ENCODE measurements around the gene ACOT9. TPM values are rescaled to one million over a fixed set of nuclear protein-coding genes. Genes with fewer than 3 reads are reported as not detected.

The ACOT9 gene
- total RNA-seq, 3 donors from 2014 or later = 15.6 to 30.3 (median 22.8) TPM

GRCh38 chrX:23788521-23788920 lies 45.4 kb upstream of the ACOT9 start:
- no peak overlapping the region for H3K4me3 ChIP-seq
- no peaks in the 10 kb centered on the region for H3K36me3 ChIP-seq (ENCODE audit: low read depth)
- TF ChIP-seq CTCF (IDR thresholded peaks at IDR 0.05) = no peak
- DNase-seq (no peak), ATAC-seq (peak; percentile 10)
- no peaks in the 10 kb centered on the region for H3K9me3 ChIP-seq
- intact Hi-C loops (cut with DNase I, micrococcal nuclease) = loop anchor here in 1 of 2 donors (10.0 kb wide), 1 partner anchor 116 kb away; the partner anchor contains the start of genes APOO and CXorf58
- no peaks in the 10 kb centered on the region for H3K4me1 ChIP-seq (ENCODE audit: low read depth)

- no peak for TF ChIP-seq CTCF (IDR thresholded peaks at IDR 0.05)
- Histone ChIP-seq H3K9me3 (no peaks in the 10 kb centered on the region), H3K4me3 (no peak overlapping the region), H3K4me1 (ENCODE audit: low read depth) (no peaks in the 10 kb centered on the region), H3K36me3 (ENCODE audit: low read depth) (no peaks in the 10 kb centered on the region)
- intact Hi-C loops (cut with DNase I, micrococcal nuclease) = loop anchor here in 1 of 2 donors (10.0 kb wide), 1 partner anchor 117 kb away; the partner anchor contains the start of genes APOO and CXorf58
- DNase-seq (no peak), ATAC-seq (no peak)
Measured at GRCh38 chrX:23787745-23788118, 44.7 kb upstream of the ACOT9 start.

- TF ChIP-seq CTCF (IDR thresholded peaks at IDR 0.05) = no peak
- H3K36me3 ChIP-seq (ENCODE audit: low read depth) = no peaks in the 10 kb centered on the region
- intact Hi-C loops (cut with DNase I, micrococcal nuclease) = loop anchor here in 1 of 2 donors (10.0 kb wide), 1 partner anchor 118 kb away; the partner anchor contains the start of genes APOO and CXorf58
- no peak overlapping the region for H3K4me3 ChIP-seq
- H3K4me1 ChIP-seq (ENCODE audit: low read depth) = no peaks in the 10 kb centered on the region
- ATAC-seq (no peak), DNase-seq (no peak)
- H3K9me3 ChIP-seq = no peaks in the 10 kb centered on the region
Measured at GRCh38 chrX:23786268-23786815, 43.3 kb upstream of the ACOT9 start.

GRCh38 chrX:23785580-23785979 lies 42.5 kb upstream of the ACOT9 start:
- intact Hi-C loops (cut with DNase I, micrococcal nuclease) = loop anchor here in 1 of 2 donors (10.0 kb wide), 1 partner anchor 119 kb away; the partner anchor contains the start of genes APOO and CXorf58
- TF ChIP-seq CTCF (IDR thresholded peaks at IDR 0.05) = no peak

GRCh38 chrX:23784470-23785331 lies 41.6 kb upstream of the ACOT9 start:
- ATAC-seq (no peak), DNase-seq (no peak)
- Histone ChIP-seq H3K4me1 (ENCODE audit: low read depth) (no peaks in the 10 kb centered on the region), H3K36me3 (ENCODE audit: low read depth) (no peaks in the 10 kb centered on the region), H3K9me3 (no peaks in the 10 kb centered on the region), H3K4me3 (no peak overlapping the region)
- intact Hi-C loops (cut with DNase I, micrococcal nuclease) = loop anchor here in 1 of 2 donors (10.0 kb wide), 1 partner anchor 120 kb away; the partner anchor contains the start of genes APOO and CXorf58
- no peak for TF ChIP-seq CTCF (IDR thresholded peaks at IDR 0.05)

More at GRCh38 chrX:23785580-23785979, 42.5 kb upstream of the ACOT9 start:
- no peaks in the 10 kb centered on the region for H3K36me3 ChIP-seq (ENCODE audit: low read depth)
- ATAC-seq (no peak), DNase-seq (no peak)
- no peaks in the 10 kb centered on the region for H3K9me3 ChIP-seq
- no peak overlapping the region for H3K4me3 ChIP-seq
- H3K4me1 ChIP-seq (ENCODE audit: low read depth) = no peaks in the 10 kb centered on the region

All from mucosa of descending colon (tissue), 3 donors.